NB4 (cell line): Measurements from ENCODE around the gene ZNF468.
"Not testable (repeated sequence)": the region's sequence is repeated elsewhere in the genome, so short reads cannot be mapped to it uniquely, and the experiment has no call there.

Source experiments
- MYC ChIP-seq: IDR thresholded peaks from 2 replicates; pipeline ENCODE4 v1.6.1; 2011; ENCODE audit warnings: low read depth, low read length
- POLR2A ChIP-seq: IDR thresholded peaks from 2 replicates; pipeline ENCODE4 v1.6.1; 2011; ENCODE audit warnings: mild to moderate bottlenecking; ENCODE audit not compliant: insufficient read length; ENCODE audit errors: extremely low read depth
- TF ChIP-seq, protein P1 (sequence below): IDR thresholded peaks from one replicate; pipeline ENCODE4 v1.5.1; 2012; ENCODE audit warnings: low read depth, low read length
- TF ChIP-seq, protein P2 (sequence below): IDR thresholded peaks from 2 replicates; pipeline ENCODE4 v1.6.1; 2011; ENCODE audit warnings: low read depth, low read length

DNA sequence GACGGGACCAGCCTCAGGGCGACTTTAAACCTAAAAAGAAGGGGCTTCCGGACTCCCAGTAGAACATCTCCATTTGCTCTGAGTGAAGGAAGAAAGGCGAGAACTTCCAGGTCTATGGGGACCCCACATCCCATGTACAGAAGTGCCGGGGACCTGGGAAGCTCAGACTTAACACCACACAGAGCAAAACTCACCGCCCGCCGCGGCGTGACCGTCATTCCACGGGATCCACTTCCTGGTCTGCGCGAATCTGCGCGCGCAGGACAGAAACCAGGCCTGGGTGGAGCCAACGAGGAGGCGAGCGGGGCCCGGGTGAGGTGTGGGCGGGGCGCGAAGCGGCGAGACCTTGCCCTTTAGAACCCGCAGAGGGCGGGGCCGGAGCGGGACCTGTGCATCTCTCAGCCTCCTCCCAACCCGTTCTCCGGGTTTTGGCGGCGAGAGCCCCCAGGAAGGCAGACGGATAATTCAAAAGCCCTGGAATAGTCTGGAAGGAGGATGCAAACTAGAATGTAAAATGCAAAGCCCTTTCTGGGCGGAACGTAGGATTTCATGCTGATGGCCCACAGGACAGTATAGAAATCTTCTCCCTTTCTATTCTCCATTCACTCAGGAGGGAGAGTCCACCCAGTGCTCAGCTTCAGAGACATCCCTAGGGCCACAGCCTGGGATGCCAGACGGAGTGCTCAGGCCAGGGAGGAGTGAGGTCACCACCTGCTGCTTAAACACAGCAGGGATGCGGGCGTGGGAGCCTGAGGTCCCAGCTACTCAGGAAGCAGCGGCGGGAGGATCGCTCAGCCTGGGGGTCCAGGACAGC, at the start of gene ZNF468:
- TF ChIP-seq, protein P1, sequence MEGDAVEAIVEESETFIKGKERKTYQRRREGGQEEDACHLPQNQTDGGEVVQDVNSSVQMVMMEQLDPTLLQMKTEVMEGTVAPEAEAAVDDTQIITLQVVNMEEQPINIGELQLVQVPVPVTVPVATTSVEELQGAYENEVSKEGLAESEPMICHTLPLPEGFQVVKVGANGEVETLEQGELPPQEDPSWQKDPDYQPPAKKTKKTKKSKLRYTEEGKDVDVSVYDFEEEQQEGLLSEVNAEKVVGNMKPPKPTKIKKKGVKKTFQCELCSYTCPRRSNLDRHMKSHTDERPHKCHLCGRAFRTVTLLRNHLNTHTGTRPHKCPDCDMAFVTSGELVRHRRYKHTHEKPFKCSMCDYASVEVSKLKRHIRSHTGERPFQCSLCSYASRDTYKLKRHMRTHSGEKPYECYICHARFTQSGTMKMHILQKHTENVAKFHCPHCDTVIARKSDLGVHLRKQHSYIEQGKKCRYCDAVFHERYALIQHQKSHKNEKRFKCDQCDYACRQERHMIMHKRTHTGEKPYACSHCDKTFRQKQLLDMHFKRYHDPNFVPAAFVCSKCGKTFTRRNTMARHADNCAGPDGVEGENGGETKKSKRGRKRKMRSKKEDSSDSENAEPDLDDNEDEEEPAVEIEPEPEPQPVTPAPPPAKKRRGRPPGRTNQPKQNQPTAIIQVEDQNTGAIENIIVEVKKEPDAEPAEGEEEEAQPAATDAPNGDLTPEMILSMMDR: not testable (repeated sequence)
- TF ChIP-seq POLR2A: peak; percentile 46
- TF ChIP-seq, protein P2, sequence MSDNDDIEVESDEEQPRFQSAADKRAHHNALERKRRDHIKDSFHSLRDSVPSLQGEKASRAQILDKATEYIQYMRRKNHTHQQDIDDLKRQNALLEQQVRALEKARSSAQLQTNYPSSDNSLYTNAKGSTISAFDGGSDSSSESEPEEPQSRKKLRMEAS: not testable (repeated sequence)
- TF ChIP-seq MYC: not testable (repeated sequence)
